Activated T-helper 2 cell treated with anti-CD3 and anti-CD28 coated beads, Interferon-gamma antibody, Interleukin-2, Interleukin-4, amounts not matched to agents 10 μg/mL and 5 μg/mL and 100 μg/mL, durations not matched to agents 14 hours and 24 hours and 36 hours (primary cell): ENCODE measurements around the gene LRRC8D. TPM values are rescaled to one million over a fixed set of nuclear protein-coding genes. Genes with fewer than 3 reads are reported as not detected.
"Not testable (repeated sequence)": the region's sequence is repeated elsewhere in the genome, so short reads cannot be mapped to it uniquely, and the experiment has no call there.

Experiments used
- DNase-seq: peaks from one replicate; pipeline ENCODE4 v3.0.0; 2021; ENCODE audit warnings: low spot score
- H3K27ac Mint-ChIP-seq: one replicate; pipeline ENCODE4 v1.8.0; 2021; ENCODE audit warnings: mixed read lengths
- H3K27me3 Mint-ChIP-seq: one replicate; pipeline ENCODE4 v1.8.0; 2021; ENCODE audit warnings: low read depth, mixed read lengths
- H3K36me3 Mint-ChIP-seq: one replicate; pipeline ENCODE4 v1.8.0; 2021; ENCODE audit warnings: low read depth, mixed read lengths
- H3K4me1 Mint-ChIP-seq: one replicate; pipeline ENCODE4 v1.8.0; 2021; ENCODE audit warnings: low read depth, mixed read lengths
- H3K4me3 Mint-ChIP-seq: one replicate; pipeline ENCODE4 v1.8.0; 2021; ENCODE audit warnings: low read depth, mild to moderate bottlenecking, moderate library complexity, mixed read lengths
- H3K9me3 Mint-ChIP-seq: one replicate; pipeline ENCODE4 v1.8.0; 2021; ENCODE audit warnings: mixed read lengths
- intact Hi-C: fragments of 100-400 bp; cut with micrococcal nuclease; formaldehyde crosslinking; loops from one replicate; pipeline ENCODE4 v1.15.1; 2023
- total RNA-seq: library from RNA; stranded (reverse); gene quantifications from 2 replicates; pipeline ENCODE4 v1.2.3, GENCODE V29; 2022

LRRC8D gene
- total RNA-seq, 1 donor from 2014 or later = 28.6 TPM

DNA sequence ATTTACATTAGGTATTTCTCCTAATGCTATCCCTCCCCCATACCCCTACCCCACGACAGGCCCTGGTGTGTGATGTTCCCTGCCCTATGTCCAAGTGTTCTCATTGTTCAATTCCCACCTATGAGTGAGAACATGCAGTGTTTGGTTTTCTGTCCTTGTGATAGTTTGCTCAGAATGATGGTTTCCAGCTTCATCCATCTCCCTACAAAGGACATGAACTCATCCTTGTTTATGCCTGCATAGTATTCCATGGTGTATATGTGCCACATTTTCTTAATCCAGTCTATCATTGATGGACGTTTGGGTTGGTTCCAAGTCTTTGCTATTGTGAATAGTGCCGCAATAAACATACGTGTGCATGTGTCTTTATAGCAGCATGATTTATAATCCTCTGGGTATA lies 25.3 kb upstream of the LRRC8D start:
- H3K27me3 Mint-ChIP-seq, H3K36me3 Mint-ChIP-seq, H3K27ac Mint-ChIP-seq, DNase-seq, H3K4me3 Mint-ChIP-seq, intact Hi-C loops, H3K9me3 Mint-ChIP-seq: not testable (repeated sequence)
- H3K4me1 Mint-ChIP-seq = peaks cover 15% of the 10 kb centered on the region

DNA sequence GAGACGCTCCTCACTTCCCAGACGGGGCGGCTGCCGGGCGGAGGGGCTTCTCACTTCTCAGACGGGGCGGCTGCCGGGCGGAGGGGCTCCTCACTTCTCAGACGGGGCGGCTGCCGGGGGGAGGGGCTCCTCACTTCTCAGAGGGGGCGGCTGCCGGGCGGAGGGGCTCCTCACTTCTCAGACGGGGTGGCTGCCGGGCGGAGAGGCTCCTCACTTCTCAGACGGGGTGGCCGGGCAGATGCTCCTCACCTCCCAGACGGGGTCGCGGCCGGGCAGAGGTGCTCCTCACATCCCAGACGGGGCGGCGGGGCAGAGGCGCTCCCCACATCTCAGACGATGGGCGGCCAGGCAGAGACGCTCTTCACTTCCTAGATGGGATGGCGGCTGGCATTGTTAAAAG lies 23.0 kb upstream of the LRRC8D start:
- H3K27me3 Mint-ChIP-seq, H3K4me3 Mint-ChIP-seq, DNase-seq, H3K9me3 Mint-ChIP-seq, H3K36me3 Mint-ChIP-seq, H3K27ac Mint-ChIP-seq, intact Hi-C loops: not testable (repeated sequence)
- H3K4me1 Mint-ChIP-seq = peaks cover 15% of the 10 kb centered on the region

DNA sequence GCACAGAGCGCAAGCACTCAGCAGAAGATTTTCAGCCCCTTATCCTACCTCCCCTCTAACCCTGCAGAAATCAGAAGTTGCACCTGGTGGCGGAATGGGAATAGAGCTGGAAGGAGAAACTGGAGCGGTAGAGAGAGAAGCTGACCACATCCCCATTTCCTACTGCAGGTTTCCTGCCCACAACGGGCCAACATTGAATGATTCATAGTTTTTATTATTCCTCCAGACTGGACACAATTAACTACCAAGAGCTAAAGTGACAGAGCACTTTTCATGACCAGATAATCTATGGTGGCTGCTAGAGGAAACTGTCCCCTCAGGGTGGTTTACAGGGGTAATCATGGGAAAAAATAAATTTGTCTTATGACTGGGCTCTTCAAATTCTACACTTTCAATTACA lies 21.3 kb upstream of the LRRC8D start:
- Mint-ChIP-seq H3K27me3 (no peaks in the 10 kb centered on the region), H3K27ac (no peak overlapping the region), H3K36me3 (no peaks in the 10 kb centered on the region), H3K4me1 (peaks cover 15% of the 10 kb centered on the region), H3K9me3 (no peaks in the 10 kb centered on the region), H3K4me3 (no peak overlapping the region)
- intact Hi-C loops = no loop called here
- no peak for DNase-seq

DNA sequence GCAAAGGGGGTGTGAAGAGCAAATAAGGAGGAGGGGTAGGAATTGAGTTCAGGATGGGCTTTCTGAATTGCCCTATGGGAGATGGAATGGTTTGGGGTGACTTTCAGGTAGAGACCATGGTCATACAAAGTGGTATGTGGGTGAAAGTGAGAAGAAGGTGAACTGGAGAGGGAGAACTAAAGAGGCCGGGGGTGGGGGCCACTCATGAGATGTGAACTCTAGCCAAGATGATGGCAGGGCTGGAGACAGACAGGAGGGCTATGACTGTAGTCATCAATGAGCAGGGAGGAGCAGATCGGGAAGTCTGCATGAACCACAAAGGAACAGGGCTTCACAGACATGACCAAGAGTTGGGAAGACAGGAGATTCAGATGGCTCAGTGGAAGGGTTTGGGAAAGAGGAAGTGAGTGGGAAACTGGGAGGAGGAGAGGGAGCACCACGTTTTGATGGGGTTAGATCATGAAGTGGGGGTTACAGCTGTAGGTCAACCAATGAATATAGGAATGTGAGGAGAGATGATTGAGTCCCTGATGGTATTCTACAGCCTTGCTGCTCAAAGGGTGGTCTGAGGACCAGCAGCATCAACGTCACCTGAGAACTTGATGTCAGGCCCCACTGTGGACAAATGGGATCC lies 20.7 kb upstream of the LRRC8D start:
- Mint-ChIP-seq H3K27ac (no peak overlapping the region), H3K4me3 (no peak overlapping the region), H3K36me3 (no peaks in the 10 kb centered on the region), H3K4me1 (peaks cover 15% of the 10 kb centered on the region), H3K27me3 (no peaks in the 10 kb centered on the region), H3K9me3 (no peaks in the 10 kb centered on the region)
- intact Hi-C loops = no loop called here
- DNase-seq = no peak

DNA sequence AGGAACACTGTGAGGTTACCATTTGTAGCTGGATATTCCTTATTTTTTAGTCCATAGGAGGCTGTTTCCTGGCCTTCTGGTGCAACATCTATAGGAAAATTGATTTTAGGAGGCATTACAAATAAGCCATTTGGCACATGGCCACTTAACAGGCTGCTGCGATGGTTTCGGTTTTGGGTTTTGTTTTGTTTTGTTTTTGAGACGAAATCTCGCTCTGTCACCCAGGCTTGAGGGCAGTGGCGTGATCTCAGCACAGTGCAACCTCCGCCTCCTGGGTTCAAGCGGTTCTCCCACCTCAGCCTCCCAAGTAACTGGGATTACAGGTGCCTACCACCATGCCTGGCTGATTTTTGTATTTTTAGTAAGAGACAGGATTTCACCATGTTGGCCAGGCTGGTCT lies 20.1 kb upstream of the LRRC8D start:
- no peaks in the 10 kb centered on the region for H3K9me3 Mint-ChIP-seq
- H3K4me3 Mint-ChIP-seq = no peak overlapping the region
- no peaks in the 10 kb centered on the region for H3K36me3 Mint-ChIP-seq
- no peak for DNase-seq
- no peaks in the 10 kb centered on the region for H3K27me3 Mint-ChIP-seq
- peaks cover 15% of the 10 kb centered on the region for H3K4me1 Mint-ChIP-seq
- H3K27ac Mint-ChIP-seq = no peak overlapping the region
- intact Hi-C loops = no loop called here

DNA sequence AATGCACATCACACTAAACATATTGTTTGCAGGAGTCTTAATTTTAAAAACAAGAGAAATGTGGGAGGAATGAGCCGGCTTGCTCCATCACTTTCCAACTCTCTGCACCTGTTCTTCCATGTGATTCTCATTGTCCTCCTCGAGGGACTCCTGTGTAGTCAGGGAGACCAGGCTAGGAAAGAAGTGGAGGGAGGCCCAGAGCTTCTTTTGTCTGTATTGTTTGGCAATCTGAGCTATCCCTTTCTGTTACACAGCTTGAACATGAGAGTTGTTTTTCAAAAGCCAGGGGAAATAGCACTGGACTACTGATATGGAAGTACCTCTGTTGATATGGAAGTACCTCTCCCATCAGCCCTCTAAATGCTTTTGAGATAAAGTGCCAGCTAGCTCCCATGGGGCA lies 18.8 kb upstream of the LRRC8D start:
- no peaks in the 10 kb centered on the region for H3K27me3 Mint-ChIP-seq
- no peak overlapping the region for H3K4me3 Mint-ChIP-seq
- H3K4me1 Mint-ChIP-seq = peaks cover 15% of the 10 kb centered on the region
- H3K36me3 Mint-ChIP-seq = no peaks in the 10 kb centered on the region
- no peak overlapping the region for H3K27ac Mint-ChIP-seq
- intact Hi-C loops = no loop called here
- no peak for DNase-seq
- no peaks in the 10 kb centered on the region for H3K9me3 Mint-ChIP-seq

DNA sequence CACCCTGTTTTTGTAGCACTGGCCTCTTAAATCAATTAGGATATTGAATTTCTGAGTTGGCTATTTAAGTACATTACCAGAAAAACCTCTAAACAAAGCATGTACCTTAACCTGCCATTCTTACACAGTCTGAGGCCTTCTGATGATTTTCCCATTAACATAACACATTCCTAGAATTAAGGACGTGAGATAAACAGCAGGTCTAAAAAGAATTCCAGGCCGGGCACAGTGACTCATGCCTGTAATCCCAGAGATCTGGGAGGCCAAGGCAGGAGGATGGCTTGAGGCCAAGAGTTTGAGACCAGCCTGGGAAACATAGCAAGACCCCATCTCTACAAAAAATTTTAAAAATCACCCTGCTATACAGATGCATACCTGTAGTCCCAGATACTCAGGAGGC lies 18.0 kb upstream of the LRRC8D start:
- no peak for DNase-seq
- no peaks in the 10 kb centered on the region for H3K9me3 Mint-ChIP-seq
- peaks cover 15% of the 10 kb centered on the region for H3K4me1 Mint-ChIP-seq
- intact Hi-C loops = no loop called here
- no peaks in the 10 kb centered on the region for H3K36me3 Mint-ChIP-seq
- H3K27me3 Mint-ChIP-seq = no peaks in the 10 kb centered on the region
- no peak overlapping the region for H3K27ac Mint-ChIP-seq
- H3K4me3 Mint-ChIP-seq = no peak overlapping the region

DNA sequence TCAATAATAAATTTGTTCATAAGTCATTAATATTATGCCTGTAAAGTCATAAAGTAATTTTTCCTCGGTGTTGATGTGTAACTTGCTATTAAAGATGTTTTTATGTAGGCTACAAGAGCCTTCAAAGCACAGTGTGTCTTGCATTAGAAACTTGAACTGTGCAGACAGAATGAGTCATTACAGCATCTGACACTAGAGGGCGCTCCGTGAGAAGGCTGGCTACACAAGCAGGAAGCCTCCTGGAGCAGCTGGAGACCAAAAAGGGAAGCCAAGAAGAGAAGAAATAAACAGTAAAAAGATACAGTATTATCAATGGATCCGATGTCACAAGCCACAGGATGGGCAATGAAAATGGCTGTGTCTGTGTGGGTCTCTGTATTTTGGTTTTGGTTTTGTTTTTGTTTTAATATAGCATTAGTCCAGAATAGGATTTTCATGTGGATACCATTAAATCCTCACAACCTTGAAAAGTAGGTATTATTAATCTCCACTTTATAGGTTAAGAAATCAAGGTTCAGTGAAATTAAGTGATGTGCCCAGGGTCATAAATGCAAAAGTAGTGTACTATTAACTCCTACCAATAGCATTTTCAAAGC lies 16.1 kb upstream of the LRRC8D start:
- peaks cover 6% of the 10 kb centered on the region for H3K27me3 Mint-ChIP-seq
- intact Hi-C loops = loop anchor here (1.0 to 2.0 kb wide), 2 partner anchors 24 to 183 kb away; no protein-coding TSS in a partner anchor
- no peaks in the 10 kb centered on the region for H3K36me3 Mint-ChIP-seq
- no peak overlapping the region for H3K27ac Mint-ChIP-seq
- DNase-seq = peak; percentile 74
- H3K9me3 Mint-ChIP-seq = no peaks in the 10 kb centered on the region
- H3K4me1 Mint-ChIP-seq = peaks cover 6% of the 10 kb centered on the region
- H3K4me3 Mint-ChIP-seq = no peak overlapping the region

DNA sequence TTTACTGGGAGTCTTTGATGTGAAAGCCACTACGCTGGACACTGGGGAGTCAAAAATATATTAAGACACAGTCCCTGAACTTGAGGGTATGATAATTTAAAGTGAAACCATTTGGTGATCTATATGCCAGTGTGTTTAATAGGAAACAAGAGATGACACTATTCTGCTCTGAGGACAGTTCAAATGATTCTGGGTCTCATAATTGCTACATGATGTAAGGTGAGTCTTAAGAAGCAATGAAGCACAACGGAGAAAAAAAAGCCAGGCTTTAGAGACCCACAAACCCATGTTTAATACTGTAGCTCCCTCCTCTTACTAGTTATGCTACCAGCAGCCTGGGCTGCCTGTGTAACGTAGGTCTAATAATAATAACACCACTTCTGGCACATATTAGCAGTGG lies 14.2 kb upstream of the LRRC8D start:
- Mint-ChIP-seq H3K4me1 (peaks cover 4% of the 10 kb centered on the region), H3K27me3 (peaks cover 6% of the 10 kb centered on the region), H3K27ac (no peak overlapping the region), H3K36me3 (no peaks in the 10 kb centered on the region), H3K4me3 (no peak overlapping the region), H3K9me3 (no peaks in the 10 kb centered on the region)
- intact Hi-C loops = no loop called here
- DNase-seq = no peak

DNA sequence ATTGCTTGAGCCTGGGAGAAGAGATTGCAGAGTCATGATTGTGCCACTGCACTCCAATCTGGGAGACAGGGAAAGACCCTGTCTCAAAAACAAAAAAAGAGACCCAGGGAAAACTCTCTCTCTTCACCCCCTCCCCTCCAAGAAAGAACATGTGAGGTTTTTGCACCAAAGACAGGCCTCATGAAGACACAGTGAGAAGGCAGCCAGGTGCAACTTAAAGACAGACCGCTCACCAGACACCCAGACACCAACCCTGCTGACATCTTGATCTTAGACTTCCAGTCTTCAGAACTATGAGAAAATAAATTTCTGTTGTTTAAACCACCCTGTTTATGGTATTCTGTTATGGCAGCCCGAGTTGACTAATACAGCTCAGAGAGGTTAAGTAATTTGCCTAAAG lies 13.3 kb upstream of the LRRC8D start:
- H3K9me3 Mint-ChIP-seq = no peaks in the 10 kb centered on the region
- H3K4me3 Mint-ChIP-seq = no peak overlapping the region
- DNase-seq = no peak
- intact Hi-C loops = no loop called here
- H3K36me3 Mint-ChIP-seq = no peaks in the 10 kb centered on the region
- H3K27me3 Mint-ChIP-seq = peaks cover 6% of the 10 kb centered on the region
- H3K4me1 Mint-ChIP-seq = peaks cover 4% of the 10 kb centered on the region
- H3K27ac Mint-ChIP-seq = no peak overlapping the region

DNA sequence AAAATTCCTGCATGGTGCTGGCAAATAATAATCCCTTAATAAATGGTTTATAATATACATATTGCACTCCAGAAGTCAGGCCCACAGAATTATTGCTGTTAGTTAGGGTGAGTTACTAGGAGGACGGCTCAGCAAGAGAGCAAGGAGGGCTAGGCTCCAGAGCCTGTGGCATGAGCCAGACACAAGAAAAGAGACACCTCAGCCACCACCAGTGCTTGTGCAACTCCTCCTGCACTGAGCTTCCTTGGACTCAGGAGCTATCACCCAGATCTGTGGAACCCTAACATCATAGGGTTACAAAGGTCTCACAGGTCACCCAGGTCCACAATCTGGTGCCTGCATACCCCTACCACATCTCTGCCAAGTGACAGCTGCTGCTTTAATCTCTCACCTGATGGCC lies 12.8 kb upstream of the LRRC8D start:
- H3K27me3 Mint-ChIP-seq = peaks cover 11% of the 10 kb centered on the region
- H3K9me3 Mint-ChIP-seq = no peaks in the 10 kb centered on the region
- intact Hi-C loops = no loop called here
- no peak for DNase-seq
- no peak overlapping the region for H3K27ac Mint-ChIP-seq
- H3K4me3 Mint-ChIP-seq = no peak overlapping the region
- H3K36me3 Mint-ChIP-seq = no peaks in the 10 kb centered on the region
- H3K4me1 Mint-ChIP-seq = peaks cover 6% of the 10 kb centered on the region

DNA sequence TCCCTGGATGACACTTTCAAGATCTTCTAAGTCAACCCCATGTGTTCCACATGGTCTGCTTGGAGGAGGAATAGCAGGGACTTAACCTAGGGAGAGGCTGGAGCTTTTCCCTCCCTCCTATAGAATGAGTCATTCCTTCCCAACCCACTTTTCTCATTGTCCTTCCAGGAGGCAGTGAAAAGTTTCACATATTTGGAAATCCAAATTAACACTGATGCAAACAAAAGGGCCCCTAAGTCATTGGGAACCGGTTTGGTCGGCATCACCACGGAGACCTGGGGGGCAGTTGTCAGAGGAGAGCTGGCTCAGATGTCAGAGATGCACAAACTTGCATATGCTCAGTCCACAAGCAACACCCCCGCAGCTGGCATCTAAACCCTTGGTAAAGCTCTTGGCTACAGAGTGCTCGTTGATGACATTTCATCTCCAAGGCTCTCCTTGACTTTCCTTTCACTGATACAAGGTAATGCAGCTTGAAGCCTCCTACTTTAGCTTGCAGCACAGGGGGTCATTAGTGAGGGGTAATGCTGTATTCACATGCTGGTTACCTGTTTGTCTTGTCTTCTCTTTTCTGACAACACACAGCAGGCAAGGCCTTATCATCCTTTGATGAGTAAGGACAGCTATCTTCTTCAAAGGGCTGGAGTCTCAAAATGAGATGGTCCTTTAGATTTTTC lies 12.3 kb upstream of the LRRC8D start:
- H3K27me3 Mint-ChIP-seq = peaks cover 12% of the 10 kb centered on the region
- H3K27ac Mint-ChIP-seq = no peak overlapping the region
- peaks cover 8% of the 10 kb centered on the region for H3K4me1 Mint-ChIP-seq
- no peak overlapping the region for H3K4me3 Mint-ChIP-seq
- no peaks in the 10 kb centered on the region for H3K9me3 Mint-ChIP-seq
- DNase-seq = no peak
- intact Hi-C loops = no loop called here
- H3K36me3 Mint-ChIP-seq = no peaks in the 10 kb centered on the region

DNA sequence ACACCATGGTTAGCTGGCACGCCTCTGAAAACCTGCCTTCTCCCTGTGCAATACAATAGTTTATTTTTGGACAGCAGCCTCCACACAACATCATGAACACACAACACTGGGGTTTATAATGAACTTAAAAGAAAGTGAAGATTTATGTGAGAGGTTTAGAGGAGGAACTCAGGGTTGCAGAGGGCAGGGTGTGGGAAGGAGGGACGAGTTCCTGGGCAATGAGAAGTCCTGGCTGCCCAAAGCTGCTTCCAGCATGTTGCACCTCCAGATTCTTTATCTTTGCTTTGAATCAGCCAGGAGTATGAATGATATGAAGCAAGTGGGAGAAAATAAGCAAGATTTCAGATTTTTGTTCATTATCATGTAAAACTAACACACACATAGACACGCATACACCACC lies 11.3 kb upstream of the LRRC8D start:
- Mint-ChIP-seq H3K36me3 (no peaks in the 10 kb centered on the region), H3K9me3 (no peaks in the 10 kb centered on the region), H3K4me1 (peaks cover 8% of the 10 kb centered on the region), H3K27ac (no peak overlapping the region), H3K27me3 (peaks cover 16% of the 10 kb centered on the region), H3K4me3 (no peak overlapping the region)
- DNase-seq = no peak
- intact Hi-C loops = no loop called here
